Adipose tissue (tissue), 3 donors: ENCODE measurements around the gene ADTRP. TPM values are rescaled to one million over a fixed set of nuclear protein-coding genes. Genes with fewer than 3 reads are reported as not detected.

ENCODE experiments used
- H3K27ac ChIP-seq: one replicate; pipeline ENCODE4 v1.5.1; 2013; ENCODE audit warnings: low read depth, low read length
- WGBS, 3 donors: extraction: QIAGEN DNeasy Blood & Tissue Kit; methylation state at CpG; one replicate each; pipeline ENCODE4 v1.1.7; 2013; 5-methylcytosine and 5-hydroxymethylcytosine counted together
- polyA plus RNA-seq, 3 donors: library from polyadenylated mRNA; stranded (reverse); fragments of 200-250 nt; gene quantifications; one replicate each; pipeline ENCODE4 v1.2.3, GENCODE V29; 2013
- donor health status: healthy with polysubstance abuse.
- donor health status: Bipolar disorder and iron deficiency.
- donor health status: healthy.

The ADTRP gene
- polyA plus RNA-seq, 3 donors, result 0.18 to 2.3 (median 1.1) TPM

DNA sequence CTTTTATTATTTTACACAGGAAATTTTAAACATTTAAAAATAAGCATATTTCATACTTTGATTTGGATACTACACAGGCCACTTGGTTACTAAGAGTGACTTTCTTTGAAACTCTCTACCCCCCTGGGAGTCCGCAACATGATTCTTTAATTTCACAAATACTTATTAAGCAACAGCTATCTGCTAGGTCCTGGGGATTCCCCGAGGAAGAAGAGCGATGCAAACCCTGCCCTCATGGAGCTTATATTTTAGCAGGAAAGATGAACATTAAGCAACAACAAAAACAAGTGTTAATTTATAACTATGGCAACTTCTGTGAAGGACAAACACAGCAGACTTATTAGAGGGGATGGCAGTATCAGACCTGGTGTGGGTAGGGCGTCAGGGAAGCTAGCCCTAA, 3.9 kb upstream of the ADTRP start:
- H3K27ac ChIP-seq, result no peak overlapping the region
- WGBS, 3 donors, result 81 to 97% (median 83%) methylated on average over 4 of the region's 4 CpGs

DNA sequence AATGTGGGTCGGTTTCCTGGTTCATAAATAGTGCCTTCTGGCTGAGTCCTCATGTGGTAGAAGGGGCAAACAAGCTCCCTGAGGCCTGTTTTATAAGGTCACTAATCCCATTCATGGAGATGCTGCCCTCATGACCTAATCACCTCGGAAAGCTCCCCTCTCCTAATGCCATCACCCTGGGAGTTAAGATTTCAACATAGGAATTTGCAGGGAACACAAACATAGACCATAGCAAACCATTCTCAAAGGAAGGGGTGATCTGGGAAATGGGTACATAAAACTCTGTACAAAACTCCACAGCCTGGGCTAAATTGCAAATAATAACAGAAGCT, 1.5 kb upstream of the ADTRP start:
- 62 to 79% (median 66%) methylated on average over 2 of the region's 2 CpGs for WGBS, 3 donors
- no peak overlapping the region for H3K27ac ChIP-seq

DNA sequence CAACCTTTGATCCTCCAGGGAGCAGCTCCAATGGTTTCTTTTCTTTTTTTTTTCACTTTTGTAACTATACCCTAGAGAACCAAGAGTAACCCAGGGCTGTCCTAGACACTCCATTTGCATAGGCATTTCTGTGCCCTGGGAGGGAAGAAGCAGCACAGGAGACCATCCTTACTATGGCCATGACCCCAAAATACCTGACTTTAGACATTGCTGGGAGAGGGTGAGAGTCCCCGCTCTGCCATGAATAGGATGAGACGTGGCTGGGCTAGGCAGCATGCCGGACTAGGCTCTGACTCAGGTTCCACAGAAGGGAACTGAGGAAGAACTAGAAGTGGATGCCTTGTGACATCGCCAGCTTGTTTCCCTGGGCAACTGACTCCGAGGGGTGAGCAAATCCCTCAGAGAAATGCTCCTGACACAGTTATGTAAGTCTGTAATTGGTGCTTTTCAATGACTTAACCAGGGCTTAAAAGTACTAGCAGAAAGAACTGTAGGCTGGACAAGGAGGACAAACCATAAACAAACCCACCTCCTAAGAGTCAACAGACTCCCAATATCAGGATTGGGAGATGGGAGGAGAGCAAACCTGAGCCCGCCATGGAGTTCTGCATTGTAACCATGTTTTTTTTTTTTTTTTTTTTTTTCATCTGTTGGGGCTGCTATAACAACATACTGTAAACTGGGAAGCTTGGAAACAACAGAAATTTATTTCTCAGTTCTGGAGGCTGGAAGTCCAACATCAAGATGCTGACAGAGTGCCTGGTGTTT, 910 bp upstream of the ADTRP start:
- 74 to 94% (median 77%) methylated on average over 6 of the region's 6 CpGs for WGBS, 3 donors
- no peak overlapping the region for H3K27ac ChIP-seq

DNA sequence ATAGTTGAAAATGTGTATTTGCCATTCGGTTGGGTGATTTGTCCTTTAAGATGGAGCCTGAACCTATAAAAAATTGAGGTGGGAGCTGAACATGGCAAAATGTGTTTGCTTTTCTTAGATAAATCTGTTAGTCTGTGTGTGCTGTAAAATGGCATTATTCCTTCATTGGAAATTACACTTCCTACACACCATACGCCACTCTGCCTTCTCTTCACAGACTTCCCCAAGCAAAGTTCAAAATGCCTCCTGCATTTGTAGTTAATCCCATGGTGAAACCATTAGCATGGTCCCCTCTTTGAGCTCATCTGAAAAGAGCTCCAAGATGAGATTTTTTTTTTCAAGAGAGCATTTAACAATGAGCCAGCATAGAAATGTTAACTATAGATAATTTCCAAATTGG, 567 bp downstream of the ADTRP start:
- no peak overlapping the region for H3K27ac ChIP-seq
- WGBS, 3 donors, result 92 to 95% (median 92%) methylated on average over 2 of the region's 2 CpGs

DNA sequence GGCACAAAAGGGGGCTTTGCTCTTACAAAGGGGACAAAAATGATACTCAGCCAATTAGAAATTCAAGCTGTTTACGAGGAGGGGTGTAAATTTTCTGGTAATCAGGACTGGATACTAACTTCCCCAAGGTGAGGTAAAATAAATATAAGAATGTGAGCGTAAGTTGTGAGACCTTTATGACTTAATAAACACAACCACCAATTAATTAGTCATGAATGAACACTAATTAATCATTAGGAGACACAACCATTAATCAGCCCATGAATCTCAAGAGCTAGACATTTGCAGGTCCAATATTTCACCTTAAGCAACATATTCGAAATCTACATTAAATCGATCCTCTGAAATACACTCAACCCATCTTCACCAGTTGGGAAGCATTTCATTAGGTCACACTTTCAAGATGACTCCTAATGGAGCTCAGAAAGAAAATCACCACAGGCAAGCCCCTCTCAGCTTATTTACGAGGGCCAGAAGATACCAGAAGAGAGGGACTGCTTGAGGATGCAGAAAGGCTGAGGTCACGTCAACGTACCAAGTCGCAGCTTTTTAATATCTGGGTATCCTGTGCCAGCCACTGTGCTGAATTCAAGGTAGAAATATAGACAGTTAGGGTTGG, 2.7 kb downstream of the ADTRP start:
- WGBS, 3 donors, result 91 to 97% (median 96%) methylated on average over 8 of the region's 8 CpGs
- H3K27ac ChIP-seq, result no peak overlapping the region

DNA sequence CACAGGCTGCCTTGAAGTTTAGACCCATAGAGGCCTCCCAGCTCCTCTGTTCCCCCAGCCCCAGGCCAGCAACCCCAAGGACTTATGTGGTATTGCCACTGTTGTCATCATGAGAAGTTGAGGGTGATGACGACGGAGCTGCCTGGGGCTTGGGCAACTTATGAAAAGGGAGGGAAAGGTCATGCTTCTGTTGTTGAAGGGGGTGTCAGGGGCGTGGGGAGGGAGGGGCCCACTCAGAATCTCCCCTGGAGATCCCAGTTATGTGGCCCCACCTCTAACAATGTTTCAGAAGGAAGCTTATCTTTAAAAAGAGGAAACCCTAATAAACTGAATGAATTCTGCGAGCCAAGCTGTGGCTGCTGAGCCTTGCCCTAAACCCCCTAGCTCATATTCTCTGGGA, 4.2 kb downstream of the ADTRP start:
- no peak overlapping the region for H3K27ac ChIP-seq
- WGBS, 3 donors, result 65 to 69% (median 68%) methylated on average over 4 of the region's 4 CpGs

DNA sequence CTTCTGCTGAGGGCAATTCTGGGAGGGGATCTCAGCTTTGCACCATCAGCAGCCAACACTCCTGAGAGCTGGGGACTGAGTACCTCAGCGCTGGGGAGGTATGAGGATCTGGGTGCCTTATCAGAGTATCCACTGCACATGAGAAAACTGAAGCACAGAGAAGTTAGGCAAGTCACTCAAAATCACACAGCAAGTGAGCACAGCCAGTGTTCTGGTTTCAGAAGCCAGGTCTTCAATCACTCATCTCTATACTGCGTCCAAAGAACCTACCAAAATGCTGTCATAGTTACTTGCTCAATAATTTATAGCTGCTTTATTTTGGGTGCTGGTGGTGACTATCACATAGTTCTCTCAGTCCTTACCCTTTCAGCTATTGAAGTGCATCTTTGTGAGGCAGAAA, 5.0 kb downstream of the ADTRP start:
- WGBS, 3 donors, result 95 to 100% (median 95%) methylated on average over 2 of the region's 2 CpGs
- H3K27ac ChIP-seq, result no peak overlapping the region

DNA sequence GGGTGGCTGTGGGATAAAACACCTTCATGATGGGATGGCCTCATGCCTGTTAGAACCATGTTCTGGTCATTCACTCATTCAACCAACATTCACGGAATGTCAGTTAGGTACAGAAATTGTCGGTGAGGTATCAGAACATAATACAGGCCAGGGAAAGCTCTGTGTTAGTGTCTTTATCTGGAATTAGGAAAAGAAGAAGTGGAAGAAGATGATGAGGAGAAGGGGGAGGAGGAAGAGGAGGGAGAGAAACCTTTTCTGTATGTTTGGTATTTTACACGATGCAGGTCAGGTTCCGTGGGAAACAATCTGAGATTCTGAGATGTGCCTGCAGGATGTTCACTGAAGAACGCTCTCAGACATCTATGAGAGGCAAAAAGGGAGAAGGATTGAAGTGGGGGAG, 5.6 kb downstream of the ADTRP start:
- WGBS, 3 donors, result 88 to 97% (median 95%) methylated on average over 5 of the region's 5 CpGs
- H3K27ac ChIP-seq, result no peak overlapping the region

DNA sequence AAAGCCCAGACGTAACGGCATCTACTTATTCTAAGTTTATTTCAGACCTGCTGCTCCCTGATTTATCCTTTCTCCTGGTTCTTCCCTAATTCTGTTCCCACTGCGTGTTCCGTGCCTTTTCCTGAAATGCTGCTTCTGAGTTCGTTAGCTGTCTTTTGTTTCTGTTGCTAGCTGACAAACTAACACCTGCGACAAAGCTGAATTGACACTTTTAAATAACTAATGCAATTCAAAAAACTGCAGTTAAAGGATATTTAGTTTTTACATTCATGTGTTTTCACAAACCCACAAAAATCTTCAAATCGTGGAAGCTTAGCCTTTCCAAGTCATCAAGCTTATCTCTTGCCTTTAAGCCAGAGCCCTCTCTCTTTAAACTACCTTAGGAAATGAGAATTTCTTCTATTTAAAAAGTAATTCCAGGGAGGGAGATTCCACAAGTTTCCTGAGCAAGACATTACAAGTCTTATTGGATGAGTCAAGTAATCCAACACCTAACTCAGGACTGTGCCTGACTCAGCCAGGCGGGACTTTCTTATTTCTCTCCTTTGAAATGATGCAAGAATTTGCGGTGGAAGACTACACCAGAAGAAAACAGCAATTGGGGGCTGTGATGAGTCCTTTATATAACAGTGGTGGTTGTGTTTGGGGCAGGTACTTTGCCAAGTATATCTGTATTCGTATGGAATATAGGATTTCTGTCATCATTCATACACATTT, 6.3 kb downstream of the ADTRP start:
- H3K27ac ChIP-seq, result no peak overlapping the region
- 79 to 91% (median 87%) methylated on average over 10 of the region's 10 CpGs for WGBS, 3 donors

DNA sequence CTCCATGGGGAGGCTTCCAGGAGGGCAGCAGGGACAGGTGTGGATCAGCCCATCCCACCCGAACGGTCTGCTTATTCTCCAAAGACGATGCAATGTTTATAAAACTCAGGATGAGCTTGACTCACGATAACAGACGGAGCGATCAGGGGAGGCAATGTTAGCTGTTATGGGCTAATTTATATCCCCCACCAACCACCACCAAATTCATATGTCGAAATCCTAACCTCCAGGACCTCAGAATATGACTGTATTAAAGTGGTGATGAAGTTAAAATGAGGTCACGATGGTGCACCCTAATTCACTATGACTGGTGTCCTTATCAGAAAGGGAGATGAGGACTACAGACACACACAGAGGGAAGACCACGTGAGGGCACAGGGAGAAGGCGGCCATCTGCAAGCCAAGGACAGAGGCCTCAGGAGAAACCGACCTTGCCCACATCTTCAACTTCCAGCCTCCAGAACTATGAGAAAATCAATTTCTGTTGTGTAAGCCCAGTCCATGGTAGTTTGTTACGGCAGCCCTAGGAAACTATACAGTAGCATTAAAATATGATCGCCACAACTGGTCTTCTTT, 7.0 kb downstream of the ADTRP start:
- 84 to 92% (median 89%) methylated on average over 13 of the region's 13 CpGs for WGBS, 3 donors
- H3K27ac ChIP-seq, result no peak overlapping the region

DNA sequence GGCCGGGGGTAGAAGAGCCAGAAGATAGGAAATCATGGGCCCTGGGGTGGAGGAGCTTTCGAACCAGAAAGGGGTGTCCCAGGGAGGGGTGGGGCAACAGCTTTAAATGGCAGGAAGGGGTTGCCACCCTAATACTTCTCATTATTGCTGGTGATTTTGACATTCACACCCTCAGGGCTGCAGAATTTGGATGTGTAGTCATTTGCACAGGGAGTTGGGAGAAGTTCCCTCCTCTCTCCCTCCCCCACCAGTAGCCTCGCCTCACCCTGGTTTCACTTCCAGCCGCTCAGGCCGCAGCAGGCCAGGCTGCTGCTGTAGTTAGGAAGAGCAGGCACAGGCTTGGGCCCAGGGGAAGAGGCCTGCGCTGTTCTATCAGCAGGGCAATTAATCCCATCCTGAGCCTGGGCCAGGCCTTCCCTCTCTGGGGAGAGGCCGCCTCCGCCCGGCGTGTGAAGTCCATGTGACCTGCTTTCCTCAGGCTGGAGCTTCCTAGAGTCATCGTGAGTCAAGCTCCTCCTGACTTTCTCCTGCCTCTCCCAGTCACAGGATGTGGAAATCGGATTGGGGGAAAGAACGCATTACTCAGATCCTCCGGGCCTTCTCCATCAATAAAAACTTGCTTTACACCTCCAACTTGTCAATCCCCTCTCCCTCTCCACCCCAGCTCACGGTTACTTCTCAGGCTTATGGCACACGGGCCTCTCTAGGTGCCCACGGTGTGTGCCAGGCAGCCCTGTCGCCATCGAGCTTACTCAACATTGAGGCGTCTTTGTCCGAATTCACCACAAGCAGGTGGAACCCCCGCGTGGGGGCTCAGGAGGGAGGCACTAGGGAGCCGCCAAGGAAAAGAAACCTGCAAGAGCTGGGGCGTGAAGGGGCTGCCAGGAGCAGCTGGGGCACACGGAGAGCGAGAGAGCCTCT, 7.8 kb downstream of the ADTRP start:
- peak overlapping the region; percentile 38 for H3K27ac ChIP-seq
- 55 to 82% (median 57%) methylated on average over 27 of the region's 27 CpGs for WGBS, 3 donors

DNA sequence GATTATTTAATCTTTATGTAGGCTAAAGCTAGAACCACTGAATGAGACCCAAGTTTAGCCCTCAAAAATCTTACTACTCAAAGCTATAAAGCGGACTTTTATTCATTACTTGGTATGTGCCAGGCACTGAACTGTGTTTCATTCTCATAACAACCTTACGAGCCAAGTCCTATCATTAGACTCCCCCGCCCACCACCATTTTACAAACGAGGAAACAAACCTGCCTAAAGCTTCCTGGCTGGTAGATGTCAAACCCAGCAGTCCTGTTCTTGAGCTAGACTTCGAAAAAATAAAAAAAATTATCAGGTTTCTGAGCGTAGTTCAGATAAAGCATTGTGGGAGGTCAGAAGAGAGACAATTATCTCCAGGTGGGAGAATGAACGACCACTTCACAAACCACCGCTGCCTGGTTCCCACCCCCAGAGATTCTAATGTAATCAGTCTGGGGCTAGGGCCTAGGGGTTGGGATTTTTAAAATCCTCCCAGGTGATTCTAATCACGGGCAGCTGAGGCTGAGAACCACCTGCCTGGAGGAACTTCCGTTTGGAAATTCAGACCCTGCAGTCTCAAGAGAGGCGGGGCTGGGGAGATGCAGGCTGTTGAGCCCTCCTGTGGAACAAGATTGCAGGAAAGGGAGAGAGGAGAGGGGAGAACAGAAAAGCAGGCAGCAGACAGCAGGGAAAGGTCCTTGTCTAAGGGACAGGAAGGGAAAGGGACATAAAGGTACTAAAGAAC, 8.6 kb downstream of the ADTRP start:
- peak overlapping the region; percentile 38 for H3K27ac ChIP-seq
- WGBS, 3 donors, result 54 to 67% (median 66%) methylated on average over 11 of the region's 11 CpGs

DNA sequence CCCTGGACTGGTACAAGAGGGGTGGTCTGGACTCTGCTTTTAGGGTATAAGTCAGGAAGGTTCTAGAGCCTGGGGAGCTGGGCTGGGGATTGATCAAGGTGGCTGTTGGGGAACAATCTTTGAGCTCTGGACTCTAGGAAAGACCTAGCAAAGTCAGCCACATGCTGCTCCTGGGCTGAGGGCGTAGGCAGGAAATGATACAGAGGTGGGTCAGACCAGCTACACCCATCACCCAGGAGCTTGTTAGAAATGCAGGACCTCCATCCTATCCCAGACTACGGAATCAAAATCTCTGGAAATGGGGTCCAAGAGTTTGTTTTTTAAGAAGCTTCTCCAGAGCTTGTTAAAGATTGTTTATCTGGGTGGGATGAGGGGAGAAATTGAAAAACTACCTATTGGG, 9.4 kb downstream of the ADTRP start:
- 88 to 98% (median 89%) methylated on average over 2 of the region's 2 CpGs for WGBS, 3 donors
- peak overlapping the region; percentile 28 for H3K27ac ChIP-seq

DNA sequence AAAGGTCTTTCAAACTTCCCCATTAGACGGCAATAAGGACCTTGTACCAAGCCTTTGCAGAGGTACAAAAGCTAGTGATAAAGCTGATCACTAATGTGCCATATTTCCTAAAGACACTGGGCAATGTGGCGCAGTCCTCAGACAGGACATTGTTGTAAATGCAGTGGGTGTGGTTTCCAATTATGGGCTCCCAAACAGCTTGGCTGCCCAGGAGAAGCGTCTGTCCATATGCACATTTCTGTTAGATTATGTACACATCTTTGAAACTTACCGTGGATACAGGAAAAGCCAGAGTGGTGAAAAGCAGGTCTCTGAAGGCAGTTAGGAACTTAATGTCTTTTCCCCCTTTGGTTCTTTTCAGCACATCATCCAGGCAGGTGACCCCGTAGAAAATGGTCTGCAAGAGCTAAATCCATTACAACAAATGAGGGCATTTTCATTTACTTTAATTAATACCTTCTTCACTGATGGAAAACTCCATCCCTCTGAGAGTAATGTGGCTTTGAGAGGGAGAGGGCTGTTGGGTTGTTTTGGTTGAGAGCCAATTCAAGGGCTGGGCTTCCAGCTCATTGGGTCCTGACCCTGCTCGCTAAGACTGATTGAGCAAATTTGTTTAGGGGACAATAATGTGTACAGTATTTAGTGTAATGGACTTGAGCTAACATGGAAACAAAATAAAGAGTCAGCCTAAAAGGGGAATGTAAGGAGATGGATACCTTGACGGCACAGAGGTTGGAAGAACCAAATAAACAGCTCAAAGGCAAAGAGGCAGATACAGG, 10.4 kb downstream of the ADTRP start:
- H3K27ac ChIP-seq, result no peak overlapping the region
- WGBS, 3 donors, result 88 to 95% (median 91%) methylated on average over 7 of the region's 7 CpGs

DNA sequence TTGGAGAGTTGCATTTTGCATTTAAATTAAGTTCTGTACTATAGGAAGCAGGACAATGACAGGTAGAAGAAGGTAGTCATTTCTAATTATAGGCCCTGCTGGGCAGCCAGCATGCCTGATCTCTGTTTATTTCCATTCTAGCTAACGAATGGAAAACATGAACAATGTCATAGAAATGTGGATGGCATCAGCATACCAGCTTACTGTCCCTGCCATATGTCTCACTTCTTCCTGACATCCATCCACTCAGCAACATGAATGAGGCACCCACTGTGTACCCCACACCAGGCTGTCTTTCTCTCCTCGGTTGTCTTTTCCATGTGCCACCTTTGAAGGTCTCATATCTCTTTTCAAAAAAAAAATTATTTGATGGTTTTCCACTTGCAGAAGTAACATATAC, 11.1 kb downstream of the ADTRP start:
- WGBS, 3 donors, result 94 to 96% (median 94%) methylated on average over 2 of the region's 2 CpGs
- H3K27ac ChIP-seq, result no peak overlapping the region

DNA sequence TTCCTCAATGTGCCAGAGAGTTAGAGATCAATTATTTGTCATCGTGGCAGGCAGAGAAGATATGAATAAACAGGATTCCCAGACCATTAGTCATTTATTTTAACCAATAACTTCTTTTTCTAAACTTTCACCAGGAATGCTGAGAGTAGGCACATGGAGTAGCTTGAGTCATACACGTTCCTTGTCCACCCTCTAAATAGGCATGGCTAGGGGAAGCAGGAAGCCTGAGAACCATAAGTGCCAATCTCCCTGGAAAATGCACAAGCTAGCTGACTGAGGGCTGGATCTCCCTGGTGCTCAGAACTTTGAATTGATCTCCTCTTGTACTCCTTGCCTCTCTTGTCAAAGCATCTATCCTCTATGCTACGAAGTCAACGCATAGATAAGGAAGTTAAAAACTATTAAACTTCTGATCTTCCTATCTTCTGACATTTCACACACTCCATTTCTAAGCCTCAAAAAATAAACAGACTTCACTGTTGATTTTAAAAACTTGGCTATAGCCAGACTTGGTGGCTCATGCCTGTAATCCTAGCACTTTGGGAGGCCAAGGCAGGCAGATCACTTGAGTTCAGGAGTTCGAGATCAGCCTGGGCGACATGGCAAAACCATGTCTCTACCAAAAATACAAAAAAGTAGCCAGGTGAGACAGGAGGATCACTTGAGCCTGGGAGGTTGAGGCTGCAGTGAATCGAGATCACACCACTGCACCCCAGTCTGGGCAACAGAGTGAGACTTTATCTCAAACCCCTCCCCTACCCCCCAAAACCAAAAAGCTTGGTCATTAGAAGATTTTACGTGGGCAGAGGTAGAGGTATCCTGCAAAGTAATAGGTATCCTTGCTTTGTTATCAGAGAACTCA, 11.8 kb downstream of the ADTRP start:
- no peak overlapping the region for H3K27ac ChIP-seq
- 64 to 75% (median 67%) methylated on average over 8 of the region's 8 CpGs for WGBS, 3 donors
